ENCODE measurements around the gene TIMD4.

TIMD4 gene

DNA sequence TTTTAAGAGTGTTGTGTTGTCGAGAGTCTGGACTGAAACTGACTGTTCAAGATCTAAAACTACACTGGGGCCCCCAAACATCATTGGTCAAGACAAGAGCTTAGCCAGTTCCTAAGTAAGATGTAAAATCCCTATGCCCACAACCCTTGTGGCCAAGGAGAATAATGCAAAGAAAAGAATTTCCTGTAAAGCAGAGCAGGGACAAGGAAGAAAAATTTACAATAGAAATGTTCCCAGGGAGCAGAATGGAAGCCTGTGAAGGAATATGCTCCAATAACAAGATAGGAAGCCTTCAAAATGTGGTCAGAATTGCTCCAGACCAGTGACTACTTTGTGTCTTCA lies 92.6 kb downstream of the TIMD4 start:
- no peak for ATAC-seq

More for the DNA sequence above, 92.6 kb downstream of the TIMD4 start:
- TF ChIP-seq ESRRG (CRISPR knock-in tag; IDR thresholded peaks at IDR 0.05) (no peak), ZNF565 (CRISPR knock-in tag; conservative IDR thresholded peaks at IDR 0.05; ENCODE audit: low read depth) (no peak), BACH2 (CRISPR knock-in tag; IDR thresholded peaks at IDR 0.05; ENCODE audit: borderline replicate concordance) (no peak), OSR1 (CRISPR knock-in tag; IDR thresholded peaks at IDR 0.05) (no peak), ZNF8 (CRISPR knock-in tag; IDR thresholded peaks at IDR 0.05) (no peak), TCF4 (CRISPR knock-in tag; IDR thresholded peaks at IDR 0.05; ENCODE audit: borderline replicate concordance) (no peak), ARNTL (CRISPR knock-in tag; IDR thresholded peaks at IDR 0.05; ENCODE audit: borderline replicate concordance, low read depth) (no peak), ZNF70 (CRISPR knock-in tag; IDR thresholded peaks at IDR 0.05) (no peak), GLIS3 (CRISPR knock-in tag; IDR thresholded peaks at IDR 0.05) (no peak), ZFP3 (CRISPR knock-in tag; IDR thresholded peaks at IDR 0.05) (no peak), ISL1 (CRISPR knock-in tag; IDR thresholded peaks at IDR 0.05) (no peak), TOX (CRISPR knock-in tag; IDR thresholded peaks at IDR 0.05; ENCODE audit: borderline replicate concordance) (no peak), CSDC2 (CRISPR knock-in tag; IDR thresholded peaks at IDR 0.05) (no peak)
- TF ChIP-seq, protein P1, sequence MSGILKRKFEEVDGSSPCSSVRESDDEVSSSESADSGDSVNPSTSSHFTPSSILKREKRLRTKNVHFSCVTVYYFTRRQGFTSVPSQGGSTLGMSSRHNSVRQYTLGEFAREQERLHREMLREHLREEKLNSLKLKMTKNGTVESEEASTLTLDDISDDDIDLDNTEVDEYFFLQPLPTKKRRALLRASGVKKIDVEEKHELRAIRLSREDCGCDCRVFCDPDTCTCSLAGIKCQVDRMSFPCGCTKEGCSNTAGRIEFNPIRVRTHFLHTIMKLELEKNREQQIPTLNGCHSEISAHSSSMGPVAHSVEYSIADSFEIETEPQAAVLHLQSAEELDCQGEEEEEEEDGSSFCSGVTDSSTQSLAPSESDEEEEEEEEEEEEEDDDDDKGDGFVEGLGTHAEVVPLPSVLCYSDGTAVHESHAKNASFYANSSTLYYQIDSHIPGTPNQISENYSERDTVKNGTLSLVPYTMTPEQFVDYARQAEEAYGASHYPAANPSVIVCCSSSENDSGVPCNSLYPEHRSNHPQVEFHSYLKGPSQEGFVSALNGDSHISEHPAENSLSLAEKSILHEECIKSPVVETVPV (CRISPR knock-in tag; IDR thresholded peaks at IDR 0.05): no peak
- TF ChIP-seq, protein P2, sequence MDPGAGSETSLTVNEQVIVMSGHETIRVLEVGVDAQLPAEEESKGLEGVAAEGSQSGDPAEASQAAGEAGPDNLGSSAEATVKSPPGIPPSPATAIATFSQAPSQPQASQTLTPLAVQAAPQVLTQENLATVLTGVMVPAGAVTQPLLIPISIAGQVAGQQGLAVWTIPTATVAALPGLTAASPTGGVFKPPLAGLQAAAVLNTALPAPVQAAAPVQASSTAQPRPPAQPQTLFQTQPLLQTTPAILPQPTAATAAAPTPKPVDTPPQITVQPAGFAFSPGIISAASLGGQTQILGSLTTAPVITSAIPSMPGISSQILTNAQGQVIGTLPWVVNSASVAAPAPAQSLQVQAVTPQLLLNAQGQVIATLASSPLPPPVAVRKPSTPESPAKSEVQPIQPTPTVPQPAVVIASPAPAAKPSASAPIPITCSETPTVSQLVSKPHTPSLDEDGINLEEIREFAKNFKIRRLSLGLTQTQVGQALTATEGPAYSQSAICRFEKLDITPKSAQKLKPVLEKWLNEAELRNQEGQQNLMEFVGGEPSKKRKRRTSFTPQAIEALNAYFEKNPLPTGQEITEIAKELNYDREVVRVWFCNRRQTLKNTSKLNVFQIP (CRISPR knock-in tag; IDR thresholded peaks at IDR 0.05; ENCODE audit: borderline replicate concordance, low read depth): no peak
